CD4-positive, alpha-beta T cell treated with Interleukin-6 at 100 ng/mL for 8 hours (primary cell): ENCODE data around the gene KIF26B.
"Not testable (repeated sequence)": the region's sequence is repeated elsewhere in the genome, so short reads cannot be mapped to it uniquely, and the experiment has no call there.

ENCODE experiments used
- DNase-seq: peaks from one replicate; pipeline ENCODE4 v3.0.0-alpha.2; 2020; ENCODE audit warnings: mixed read lengths, low spot score

Gene KIF26B

DNA sequence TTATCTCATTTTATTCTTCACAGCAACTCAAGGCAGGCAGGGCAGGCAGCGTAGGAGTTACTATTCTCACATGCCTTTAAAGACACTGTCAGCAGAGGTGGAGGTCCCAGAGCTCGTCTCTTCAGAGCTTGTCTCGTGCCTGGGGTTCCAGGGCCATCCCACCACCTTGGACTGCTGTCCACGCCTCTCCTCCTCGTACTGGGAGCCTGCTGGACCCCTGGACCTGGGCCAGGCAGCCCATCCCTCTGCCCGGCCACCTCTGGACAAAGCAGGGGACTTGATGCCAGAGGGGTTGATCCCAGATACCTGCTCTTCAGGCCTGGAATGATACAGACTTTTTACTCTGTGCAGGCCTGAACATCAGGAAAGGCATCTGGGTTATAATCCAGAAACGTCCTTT is 546.8 kb downstream of the KIF26B start:
- DNase-seq = no peak

DNA sequence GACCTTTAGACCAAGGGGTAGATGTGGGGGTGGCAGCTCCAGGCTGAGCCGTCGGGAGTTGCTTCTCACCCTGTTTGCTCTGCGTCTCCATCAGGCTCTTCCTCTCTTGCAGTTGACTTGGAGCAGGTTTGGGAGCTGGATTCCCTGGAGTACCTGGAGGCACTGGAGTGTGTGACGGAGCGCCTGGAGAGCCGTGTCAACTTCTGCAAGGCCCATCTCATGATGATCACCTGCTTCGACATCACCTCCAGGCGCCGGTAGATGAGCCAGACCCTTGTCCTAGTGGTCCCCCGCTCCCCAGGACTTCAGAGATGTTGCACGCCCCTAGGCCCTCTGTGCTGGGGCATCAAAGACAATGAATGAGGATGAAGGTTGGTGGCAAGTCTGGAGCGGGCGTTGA is 547.6 kb downstream of the KIF26B start:
- DNase-seq = no peak

DNA sequence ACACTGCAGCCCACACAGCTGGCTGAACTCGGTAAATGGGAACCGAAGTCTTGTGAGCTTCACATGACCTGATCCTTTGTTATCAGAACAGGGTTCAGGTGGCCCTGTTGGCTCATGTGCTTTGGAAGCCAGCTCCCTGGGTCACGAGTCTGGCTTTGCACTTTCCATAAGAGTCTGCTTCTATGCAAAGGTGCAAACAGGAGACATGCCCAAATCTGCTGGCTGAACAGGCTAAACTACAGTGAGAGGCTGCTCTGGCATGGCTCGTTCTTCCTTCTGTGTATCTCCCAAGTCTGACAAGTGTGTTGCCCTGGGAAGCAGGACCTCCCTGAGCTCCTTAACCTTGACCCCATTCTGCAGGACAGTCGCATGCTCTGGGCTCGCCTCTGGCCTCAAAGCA is 549.6 kb downstream of the KIF26B start:
- DNase-seq = no peak

DNA sequence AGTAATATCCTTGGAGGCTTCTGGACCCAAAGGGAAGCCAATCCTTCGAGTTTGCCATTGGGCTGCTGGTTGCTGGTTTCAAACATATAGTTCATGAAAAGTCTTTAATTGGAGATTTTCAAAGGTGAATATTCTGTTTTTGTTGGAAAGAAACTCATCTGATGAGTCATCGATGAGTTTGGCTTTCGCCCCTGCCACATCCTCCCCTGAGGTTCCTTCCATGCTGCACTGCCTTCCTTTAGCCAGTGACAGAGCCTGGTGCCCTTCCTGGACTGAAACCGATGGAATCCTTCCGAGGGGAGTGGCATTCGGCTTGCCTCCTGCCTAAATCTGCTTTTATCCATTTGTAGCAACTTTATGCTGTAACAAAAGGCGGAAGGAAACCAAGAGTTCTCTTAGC is 550.0 kb downstream of the KIF26B start:
- no peak for DNase-seq

DNA sequence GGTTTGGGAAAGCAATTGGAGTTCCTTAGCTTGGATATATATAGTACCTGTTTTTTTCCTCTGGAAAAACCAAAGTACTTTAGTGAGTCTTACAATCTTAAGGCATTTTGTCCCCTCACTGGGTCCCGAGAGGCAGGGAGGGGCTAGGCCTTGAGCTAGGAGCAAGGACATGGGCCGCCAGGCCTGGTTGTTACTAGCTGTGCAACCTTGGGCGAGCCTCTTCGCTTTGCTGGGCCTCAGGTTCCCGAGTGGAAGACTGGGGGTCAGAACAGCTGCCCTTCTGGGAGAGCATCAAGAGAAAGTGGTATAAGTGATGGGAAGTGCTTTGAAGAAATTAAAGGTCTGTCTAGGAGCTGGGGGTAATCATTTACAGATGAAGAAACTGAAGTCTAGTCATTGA is 553.2 kb downstream of the KIF26B start:
- no peak for DNase-seq

DNA sequence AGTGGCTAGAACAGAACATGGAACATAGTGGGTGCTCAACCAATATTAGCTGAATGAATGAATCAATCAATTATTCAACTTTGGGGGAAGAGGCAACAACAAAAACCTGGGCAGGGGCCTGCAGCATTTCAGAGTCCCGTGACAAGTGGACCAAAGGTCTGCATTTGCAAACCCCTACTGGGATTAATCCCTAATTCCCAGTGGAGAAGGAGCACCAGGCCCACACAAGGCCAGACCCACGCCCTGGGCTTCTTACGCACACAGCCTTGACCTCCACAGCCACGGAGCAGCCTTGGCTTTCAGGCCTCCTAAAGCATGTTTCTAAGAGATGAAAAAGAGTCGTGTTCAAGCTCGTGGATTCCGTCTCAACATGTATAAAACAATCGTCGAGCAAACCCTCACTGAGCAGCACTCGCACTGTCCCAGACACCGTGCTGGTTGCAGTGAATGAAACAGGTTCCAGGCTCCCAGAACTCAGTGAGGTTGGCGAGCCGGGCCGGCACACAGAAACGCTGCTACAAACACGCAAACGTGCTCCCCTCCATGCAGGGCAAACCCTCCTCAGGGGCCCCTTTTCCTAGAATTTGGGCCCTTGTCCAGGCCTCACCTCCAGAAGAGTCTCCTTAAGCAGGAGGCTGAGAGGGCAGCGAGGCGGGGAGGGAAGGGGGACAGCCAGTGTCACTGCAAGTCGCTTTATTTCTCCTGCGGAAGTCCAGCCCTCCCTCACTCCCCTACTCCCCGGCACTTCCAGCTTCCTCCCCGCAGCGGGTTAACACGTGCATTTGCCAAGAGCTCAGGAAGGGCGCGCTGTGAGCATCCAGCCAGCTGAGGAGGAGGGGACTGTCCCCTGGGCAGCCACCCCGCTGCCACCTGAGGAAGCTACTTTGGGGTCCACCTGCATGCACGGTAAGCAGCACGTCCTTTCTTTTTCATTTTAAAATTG is 556.4 kb downstream of the KIF26B start:
- DNase-seq = no peak

DNA sequence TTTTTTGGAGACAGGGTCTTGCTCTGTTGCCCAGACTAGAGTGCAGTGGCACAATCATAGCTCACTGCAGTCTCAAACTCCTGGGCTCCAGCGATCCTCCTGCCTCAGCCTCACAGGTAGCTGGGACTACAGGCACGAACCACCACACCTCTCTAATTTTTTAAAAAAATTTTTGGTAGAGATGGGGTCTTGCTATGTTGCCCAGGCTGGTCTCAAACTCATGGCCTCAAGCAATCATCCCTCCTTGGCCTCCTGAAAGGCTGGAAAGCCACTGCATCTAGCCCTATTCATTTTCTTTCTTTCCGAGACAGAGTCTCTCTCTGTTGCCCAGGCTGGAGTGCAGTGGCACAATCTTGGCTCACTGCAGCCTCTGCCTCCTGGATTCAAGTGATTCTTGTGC is 559.2 kb downstream of the KIF26B start:
- DNase-seq = not testable (repeated sequence)

DNA sequence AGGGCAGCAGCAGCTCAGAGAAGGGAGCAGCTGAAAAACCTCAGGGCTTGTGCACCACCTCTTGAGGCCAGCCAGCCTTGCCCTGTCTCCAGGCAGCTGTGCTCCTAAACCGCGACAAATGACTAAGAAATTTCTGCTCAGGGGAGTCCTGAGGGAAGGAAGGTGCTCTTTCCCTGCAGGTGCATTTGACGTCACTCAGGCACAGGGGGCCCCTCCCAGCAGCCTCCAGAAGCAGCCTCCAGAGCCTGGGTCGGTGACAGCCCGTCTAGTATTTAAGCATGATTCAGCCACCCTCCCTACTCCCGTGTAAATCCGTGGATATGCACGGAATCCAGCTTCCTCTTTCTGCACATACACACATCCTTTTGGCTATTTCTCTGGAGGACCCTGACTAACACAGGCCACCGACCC is 560.5 kb downstream of the KIF26B start:
- DNase-seq = no peak

DNA sequence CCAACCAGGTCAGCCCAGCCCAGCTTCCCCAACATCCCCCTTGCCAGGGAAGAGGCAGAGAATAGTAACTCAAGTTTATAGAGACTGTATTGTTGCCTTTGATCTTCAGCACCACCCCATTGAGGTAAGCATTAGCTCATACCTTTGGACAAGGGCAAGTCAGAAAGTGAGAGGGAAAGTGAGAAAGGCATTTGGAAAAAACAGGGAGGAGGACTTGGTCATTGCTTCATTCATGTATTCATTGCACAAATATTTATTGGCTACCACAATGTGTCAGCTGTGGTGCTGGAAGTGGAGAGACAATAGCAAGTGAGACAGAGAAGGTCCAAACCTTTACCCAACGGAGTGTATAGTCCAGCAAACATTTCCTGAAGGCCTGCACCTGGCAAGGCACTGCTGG is 561.2 kb downstream of the KIF26B start:
- no peak for DNase-seq

DNA sequence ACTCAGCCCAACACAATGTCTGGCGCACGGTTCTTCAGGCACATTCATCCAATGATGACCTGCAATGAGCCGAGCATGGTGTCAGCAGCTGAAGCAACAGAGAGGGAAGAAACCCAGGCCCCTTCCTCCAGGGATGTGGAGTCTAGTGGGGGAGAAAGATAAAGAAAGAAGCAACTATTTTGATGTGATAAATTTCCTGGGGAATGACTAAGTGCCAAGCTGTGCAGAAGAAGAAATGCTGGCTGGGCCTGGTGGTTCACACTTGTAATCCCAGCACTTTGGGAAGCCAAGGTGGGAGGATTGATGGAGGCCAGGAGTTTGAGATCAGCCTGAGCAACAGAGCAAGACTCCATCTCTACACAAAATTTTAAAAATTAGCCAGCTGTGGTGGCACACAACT is 561.8 kb downstream of the KIF26B start:
- no peak for DNase-seq

DNA sequence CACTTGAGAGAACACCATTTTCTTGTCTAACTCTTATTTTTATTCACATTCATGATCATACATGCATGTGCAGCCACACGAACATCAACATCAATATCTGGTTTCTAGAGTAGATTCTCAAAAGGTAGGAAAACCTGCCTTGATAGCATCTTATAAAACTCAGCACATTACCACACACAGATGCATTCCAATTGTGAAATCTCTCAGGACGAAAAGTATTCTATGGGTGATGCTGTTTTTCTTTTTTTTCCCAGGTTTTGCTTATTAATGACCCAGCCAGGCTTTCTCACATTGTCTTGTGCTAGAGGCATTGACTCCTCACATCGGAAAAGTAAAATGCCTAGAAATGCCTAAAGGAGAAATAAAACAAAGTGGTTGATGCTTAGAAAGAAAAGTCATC is 562.8 kb downstream of the KIF26B start:
- no peak for DNase-seq

DNA sequence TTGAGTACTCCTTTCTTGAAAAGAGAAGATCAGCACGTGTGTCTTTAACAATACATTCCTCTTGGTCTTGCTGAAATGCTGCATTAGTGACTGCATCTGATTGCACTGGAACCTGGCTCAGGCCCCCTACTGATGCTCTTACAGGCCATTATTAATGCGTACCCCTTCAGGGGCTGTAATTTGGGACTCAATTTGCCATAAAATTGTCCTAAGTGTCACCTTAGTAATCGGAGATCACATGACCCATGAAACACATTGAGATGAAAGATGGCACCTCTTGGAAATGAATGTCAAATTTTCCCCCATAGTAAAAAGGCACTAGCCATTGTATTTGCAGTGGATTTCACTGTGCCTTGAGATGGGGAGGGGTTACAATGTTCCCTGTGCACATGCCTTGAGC is 563.3 kb downstream of the KIF26B start:
- no peak for DNase-seq

DNA sequence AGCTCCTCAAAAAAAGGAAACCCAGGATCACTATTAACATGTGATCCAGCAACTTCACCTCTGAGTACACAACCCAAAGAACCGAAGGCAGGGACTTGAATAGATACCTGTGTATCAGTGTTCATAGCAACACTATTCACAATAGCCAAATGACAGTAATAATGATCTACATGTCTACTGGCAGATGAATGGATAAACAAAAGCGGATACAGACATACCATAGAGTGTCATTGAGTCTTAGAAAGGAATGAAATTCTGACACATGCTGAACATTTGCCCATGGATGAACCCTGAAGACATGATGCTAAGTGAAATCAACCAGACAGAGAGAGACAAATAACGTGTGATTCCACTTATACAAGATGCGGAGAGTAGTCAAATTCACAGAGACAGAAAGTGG is 564.2 kb downstream of the KIF26B start:
- no peak for DNase-seq

DNA sequence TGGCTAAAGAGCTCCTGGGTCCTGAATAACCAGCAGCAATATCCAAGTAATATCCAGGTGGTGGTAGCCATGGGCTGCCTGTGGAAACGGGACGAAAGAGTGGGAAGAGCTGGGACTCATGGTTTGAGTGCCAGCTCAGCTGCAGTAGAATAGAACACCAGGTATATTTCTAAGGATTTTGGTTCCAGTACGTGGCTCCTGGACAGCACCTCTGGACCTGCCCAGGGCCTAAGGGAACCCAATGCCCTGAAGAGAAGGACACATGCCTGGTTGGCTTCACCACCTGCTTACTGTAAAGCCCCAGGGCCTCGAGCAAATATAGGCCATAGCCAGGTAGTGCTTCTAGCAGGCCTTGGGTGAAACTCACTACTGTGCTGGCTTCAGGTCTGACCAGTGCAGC is 566.7 kb downstream of the KIF26B start:
- DNase-seq = no peak

DNA sequence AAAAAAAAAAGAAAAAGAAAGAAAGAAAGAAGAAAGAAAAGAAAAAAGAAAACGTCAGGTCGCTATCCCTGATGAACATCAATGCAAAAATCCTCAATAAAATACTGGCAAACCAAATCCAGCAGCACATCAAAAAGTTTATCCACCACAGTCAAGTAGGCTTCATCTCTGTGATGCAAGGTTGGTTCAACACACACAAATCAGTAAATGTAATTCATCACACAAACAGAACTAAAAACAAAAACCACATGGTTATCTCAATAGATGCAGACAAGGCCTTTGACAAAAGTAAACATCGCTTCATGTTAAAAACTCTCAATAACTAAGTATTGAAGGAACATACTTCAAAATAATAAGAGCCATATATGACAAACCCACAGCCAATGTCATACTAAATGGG is 573.2 kb downstream of the KIF26B start:
- DNase-seq = not testable (repeated sequence)

DNA sequence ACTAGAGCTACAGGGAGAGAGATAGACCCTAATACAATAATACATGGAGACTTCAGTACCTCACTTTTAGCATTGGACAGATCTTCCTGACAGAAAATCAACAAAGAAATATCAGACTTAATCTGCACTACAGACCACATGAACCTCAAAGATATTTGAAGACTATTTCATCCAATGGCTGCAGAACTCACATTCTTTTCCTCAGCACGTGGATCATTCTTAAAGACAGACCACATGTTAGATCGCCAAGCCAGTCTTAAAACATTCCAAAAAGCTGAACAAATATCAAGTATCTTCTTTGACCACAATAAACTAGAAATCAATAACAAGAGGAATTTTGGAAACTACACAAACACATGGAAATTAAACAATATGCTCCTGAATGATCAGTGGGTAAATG is 576.0 kb downstream of the KIF26B start:
- DNase-seq = no peak

DNA sequence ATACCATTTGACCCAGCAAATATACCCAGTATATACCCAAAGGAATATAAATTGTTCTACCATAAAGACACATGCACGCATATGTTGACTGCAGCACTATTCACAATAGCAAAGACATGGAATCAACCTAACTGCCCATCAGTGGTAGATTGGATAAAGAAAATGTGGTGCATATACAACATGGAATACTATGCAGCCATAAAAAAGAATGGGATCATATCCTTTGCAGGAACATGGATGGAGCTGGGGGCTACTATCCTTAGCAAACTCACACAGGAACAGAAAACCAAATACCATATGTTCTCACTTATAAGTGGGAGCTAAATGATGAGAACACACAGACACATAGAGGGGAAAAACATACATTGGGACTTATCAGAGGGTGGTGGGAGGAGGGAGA is 585.6 kb downstream of the KIF26B start:
- DNase-seq = not testable (repeated sequence)

DNA sequence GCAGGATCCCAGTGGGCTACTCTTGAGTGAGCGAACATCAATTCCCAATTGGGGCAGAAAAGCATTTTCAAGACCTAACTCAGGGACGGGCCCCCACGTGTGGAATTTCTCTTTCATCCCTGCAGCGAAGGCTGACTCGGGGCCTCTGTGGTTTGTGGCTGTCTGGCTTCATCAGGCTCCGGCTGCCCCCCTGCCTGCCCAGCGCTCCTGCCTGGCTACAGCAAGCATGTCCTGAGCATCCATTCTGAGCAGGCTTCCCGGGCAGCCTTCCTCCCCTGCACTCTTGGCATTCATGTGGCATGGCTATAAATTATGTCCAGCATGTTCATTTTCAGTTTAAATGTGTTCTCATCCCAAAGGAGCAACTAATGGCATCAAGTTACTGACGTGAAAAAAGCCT is 588.1 kb downstream of the KIF26B start:
- no peak for DNase-seq

DNA sequence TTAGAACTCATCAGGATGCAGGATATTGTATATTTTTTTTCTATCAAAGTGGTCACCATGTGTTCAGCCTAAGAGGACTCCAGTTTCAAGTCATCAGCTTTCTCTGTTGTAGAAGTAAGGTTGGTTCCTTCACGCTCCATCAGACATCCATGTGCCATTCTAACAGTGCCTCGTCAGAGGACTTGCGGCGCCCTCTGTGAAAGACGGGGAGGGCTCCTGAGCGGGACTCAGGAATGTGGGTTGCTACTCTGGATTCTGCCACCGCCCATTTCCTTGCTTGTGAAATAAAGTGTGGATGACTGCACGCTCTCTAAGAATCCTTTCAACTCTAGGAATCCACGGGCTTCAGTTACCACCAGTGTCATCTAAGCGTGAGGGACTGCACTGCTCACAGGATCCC is 593.5 kb downstream of the KIF26B start:
- DNase-seq = no peak

DNA sequence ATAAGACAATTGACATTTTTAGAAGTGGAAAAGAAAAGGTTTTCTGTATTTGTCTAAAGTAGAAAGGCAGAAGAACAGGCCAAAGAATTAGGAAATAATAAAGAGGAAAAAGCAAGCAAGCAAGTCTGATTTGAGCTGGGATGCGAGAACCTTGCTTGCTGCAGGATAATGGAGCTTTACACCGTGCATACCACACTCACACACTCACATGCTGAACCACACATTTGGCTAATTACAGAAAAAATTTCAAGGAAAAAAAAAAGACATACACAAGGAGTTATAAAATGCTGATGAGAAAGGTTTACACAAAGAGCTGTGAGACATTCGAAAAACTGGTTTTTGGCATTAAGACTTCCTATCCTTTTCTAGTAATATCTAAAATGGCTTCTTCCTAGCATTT is 593.9 kb downstream of the KIF26B start:
- no peak for DNase-seq

DNA sequence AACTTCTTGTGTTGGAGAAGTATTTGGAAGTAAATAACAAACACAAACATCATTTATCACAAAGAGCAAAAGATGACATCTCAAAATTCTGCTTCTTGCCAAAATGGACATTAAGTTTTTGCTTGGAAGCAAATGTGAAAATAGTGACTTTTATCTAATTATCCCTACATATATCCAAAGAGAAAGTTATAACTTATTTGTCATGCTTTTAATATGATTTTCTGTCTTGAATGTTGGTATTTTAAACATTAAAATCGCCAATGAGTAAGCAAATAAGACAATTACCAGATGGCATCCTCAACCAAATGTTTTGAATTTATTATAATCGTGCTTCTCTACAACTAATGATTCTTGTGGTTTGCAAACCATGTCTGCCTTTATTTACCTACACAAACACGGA is 594.3 kb downstream of the KIF26B start:
- DNase-seq = no peak

DNA sequence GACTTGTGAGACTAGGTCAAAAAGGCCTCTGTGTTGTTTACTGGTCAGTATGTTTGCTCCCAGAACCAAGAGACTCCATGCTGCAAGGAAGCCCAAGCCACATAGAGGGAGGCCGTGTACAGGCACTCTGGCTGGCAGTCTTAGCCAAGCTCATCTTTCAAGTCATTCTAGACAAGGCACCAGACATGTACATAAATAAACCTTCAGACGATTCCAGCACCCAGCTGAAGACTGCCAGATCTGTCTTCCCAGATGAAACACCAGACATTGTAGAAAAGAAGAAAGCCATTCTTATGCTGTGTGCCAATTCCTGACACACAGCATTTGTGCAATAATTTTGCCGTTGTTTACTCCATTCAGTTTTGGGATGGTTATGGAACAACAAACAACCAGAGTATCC is 595.5 kb downstream of the KIF26B start:
- DNase-seq = no peak

DNA sequence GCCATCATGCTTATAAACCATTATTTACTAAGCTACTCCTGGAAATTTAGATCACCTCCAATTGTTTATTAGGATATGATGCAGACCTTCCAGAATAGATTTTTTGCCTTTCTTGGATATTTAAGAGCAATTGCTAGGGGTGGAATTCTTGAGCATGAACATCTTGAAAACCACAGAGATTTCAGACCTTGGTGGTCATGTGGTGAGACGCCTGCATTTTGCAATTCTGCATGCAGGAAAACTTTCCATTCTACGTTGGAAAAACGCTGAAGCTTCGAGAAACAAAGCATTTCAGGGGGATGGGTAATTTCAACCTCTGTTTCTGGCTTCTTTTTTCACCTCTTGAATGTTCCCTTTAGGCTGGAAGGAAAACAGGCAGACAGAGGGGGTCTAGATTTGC is 596.3 kb downstream of the KIF26B start:
- no peak for DNase-seq
